Suprapubic skin (tissue), 4 donors: ENCODE measurements around the gene FN3KRP. TPM values are rescaled to one million over a fixed set of nuclear protein-coding genes. Genes with fewer than 3 reads are reported as not detected.
A peak's percentile ranks its signal among the peaks of the same experiment; 100 is the strongest.

Experiments used
- DNase-seq, 2 donors: peaks; one replicate each; pipeline ENCODE4 v3.0.0-alpha.2; 2019; ENCODE audit warnings: low spot score in 2 of 2
- H3K27ac ChIP-seq: fragments of 200-600 bp; sonication (generic); one replicate; pipeline ENCODE4 v1.5.1; 2019
- H3K27me3 ChIP-seq: fragments of 200-600 bp; sonication (generic); one replicate; pipeline ENCODE4 v1.5.1; 2019
- H3K36me3 ChIP-seq: fragments of 200-600 bp; sonication (generic); one replicate; pipeline ENCODE4 v1.5.1; 2019
- H3K4me1 ChIP-seq: fragments of 200-600 bp; sonication (generic); one replicate; pipeline ENCODE4 v1.5.1; 2019
- H3K4me3 ChIP-seq: fragments of 200-600 bp; sonication (generic); one replicate; pipeline ENCODE4 v1.5.1; 2019; ENCODE audit warnings: mild to moderate bottlenecking
- H3K9me3 ChIP-seq: fragments of 200-600 bp; sonication (generic); one replicate; pipeline ENCODE4 v1.5.1; 2019
- EP300 ChIP-seq: sonication (generic); formaldehyde crosslinking; IDR thresholded peaks from one replicate; pipeline ENCODE4 v1.6.1; 2017; ENCODE audit warnings: antibody characterized with exemption
- POLR2A ChIP-seq, 2 donors: fragments of 450-650 bp; IDR thresholded peaks; one replicate each; pipeline ENCODE4 v1.6.1; 2017; ENCODE audit warnings: antibody characterized with exemption in 2 of 2, mild to moderate bottlenecking in 2 of 2, moderate library complexity in 2 of 2
- POLR2AphosphoS5 ChIP-seq, 3 donors: sonication (generic); formaldehyde crosslinking; IDR thresholded peaks; one replicate each; pipeline ENCODE4 v1.6.1; 2017; ENCODE audit warnings: antibody characterized with exemption in 3 of 3
- WGBS: methylation state at CpG from one replicate; pipeline ENCODE4 v1.1.5; 2018; 5-methylcytosine and 5-hydroxymethylcytosine counted together
- total RNA-seq, 4 donors: library from RNA; depleted of rRNA; stranded (reverse); fragments of >200 nt; gene quantifications; one replicate each; pipeline ENCODE4 v1.1.0, GENCODE V29; 2016
- TF ChIP-seq, protein P1 (sequence below), 2 donors: fragments of 200-600 bp in 1 of 2; fragments of 450-650 bp in 1 of 2; sonication (generic) in 1 of 2; IDR thresholded peaks; one replicate each; pipeline ENCODE4 v1.5.1; 2016 to 2019; ENCODE audit warnings: antibody characterized with exemption in 2 of 2, mild to moderate bottlenecking in 1 of 2, moderate library complexity in 1 of 2

FN3KRP gene
- total RNA-seq, 4 donors from 2014 or later: 15.9 to 26.6 (median 21.4) TPM

DNA sequence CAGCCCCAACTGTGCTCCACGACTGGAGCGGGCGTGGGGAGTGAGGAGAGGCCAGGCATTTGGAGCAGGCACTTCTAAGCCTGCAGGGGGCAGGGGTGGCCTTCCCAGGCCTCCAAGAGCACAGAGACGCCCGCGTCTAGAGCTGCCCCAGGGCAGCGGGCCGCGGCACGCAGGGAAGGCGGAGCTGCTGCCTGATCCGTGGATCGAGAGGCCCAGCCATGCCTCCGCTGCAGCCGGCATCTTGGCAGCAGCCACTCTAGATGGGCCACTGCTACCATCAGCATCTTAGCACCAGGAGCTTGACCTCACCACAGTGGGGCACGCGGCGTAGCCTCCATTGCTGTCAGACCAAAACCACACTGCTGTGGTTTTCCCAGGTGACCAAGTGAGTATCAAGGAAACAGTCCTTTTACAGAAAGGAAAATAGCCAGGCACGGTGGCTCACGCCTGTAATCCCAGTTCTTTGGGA is 47.8 kb upstream of the FN3KRP start:
- Histone ChIP-seq H3K27me3 (no peaks in the 10 kb centered on the region), H3K4me1 (peaks cover 8% of the 10 kb centered on the region), H3K9me3 (no peaks in the 10 kb centered on the region), H3K27ac (no peak overlapping the region), H3K36me3 (peaks cover 11% of the 10 kb centered on the region), H3K4me3 (peak overlapping the region; percentile 5)
- TF ChIP-seq, protein P1, sequence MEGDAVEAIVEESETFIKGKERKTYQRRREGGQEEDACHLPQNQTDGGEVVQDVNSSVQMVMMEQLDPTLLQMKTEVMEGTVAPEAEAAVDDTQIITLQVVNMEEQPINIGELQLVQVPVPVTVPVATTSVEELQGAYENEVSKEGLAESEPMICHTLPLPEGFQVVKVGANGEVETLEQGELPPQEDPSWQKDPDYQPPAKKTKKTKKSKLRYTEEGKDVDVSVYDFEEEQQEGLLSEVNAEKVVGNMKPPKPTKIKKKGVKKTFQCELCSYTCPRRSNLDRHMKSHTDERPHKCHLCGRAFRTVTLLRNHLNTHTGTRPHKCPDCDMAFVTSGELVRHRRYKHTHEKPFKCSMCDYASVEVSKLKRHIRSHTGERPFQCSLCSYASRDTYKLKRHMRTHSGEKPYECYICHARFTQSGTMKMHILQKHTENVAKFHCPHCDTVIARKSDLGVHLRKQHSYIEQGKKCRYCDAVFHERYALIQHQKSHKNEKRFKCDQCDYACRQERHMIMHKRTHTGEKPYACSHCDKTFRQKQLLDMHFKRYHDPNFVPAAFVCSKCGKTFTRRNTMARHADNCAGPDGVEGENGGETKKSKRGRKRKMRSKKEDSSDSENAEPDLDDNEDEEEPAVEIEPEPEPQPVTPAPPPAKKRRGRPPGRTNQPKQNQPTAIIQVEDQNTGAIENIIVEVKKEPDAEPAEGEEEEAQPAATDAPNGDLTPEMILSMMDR (IDR thresholded peaks at IDR 0.05): peak in 1 of 2 donors; percentile 60
- TF ChIP-seq POLR2AphosphoS5 (IDR thresholded peaks at IDR 0.05): no peak
- WGBS: 14% methylated on average over 12 of the region's 20 CpGs
- DNase-seq: no peak

DNA sequence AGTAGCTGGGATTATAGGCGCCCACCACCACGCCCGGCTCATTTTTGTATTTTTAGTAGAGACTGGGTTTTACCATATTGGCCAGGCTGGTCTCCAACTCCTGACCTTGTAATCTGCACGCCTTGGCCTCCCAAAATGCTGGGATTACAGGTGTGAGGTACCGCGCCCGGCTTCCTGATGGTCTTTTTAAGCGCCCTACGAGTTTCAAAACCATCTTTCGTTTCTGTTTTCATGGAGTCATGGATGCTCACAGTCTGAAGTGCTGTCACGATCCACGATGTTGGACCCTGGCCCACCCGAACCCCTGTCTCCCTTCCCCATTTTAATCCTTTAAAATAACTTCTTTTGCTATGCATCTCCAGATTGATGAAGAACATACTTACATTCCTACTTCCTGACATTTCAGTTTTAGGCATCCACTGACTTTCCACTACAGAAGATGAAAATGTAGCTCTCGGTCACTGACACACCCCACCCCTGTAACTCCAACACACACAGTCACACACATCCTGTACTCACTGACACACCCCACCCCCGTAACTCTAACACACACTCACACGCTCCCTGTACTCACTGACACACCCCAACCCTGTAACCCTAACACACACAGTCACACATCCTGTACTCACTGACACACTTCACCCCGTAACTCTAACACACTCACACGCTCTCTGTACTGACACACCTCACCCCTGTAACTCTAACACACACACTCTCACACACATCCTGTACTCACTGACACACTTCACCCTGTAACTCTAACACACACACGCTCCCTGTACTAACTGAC is 45.6 kb upstream of the FN3KRP start:
- WGBS: 89% methylated on average over 19 of the region's 19 CpGs

GRCh38 chr17:82674656-82675475 is 41.6 kb upstream of the FN3KRP start:
- Histone ChIP-seq H3K27ac (no peak overlapping the region), H3K27me3 (no peaks in the 10 kb centered on the region), H3K36me3 (no peaks in the 10 kb centered on the region), H3K4me1 (no peaks in the 10 kb centered on the region), H3K4me3 (no peak overlapping the region), H3K9me3 (no peaks in the 10 kb centered on the region)
- TF ChIP-seq, protein P1 (IDR thresholded peaks at IDR 0.05): no peak
- no peak for TF ChIP-seq EP300
- no peak for TF ChIP-seq POLR2AphosphoS5 (IDR thresholded peaks at IDR 0.05)
- TF ChIP-seq POLR2A (IDR thresholded peaks at IDR 0.05): no peak
- DNase-seq: peak in 1 of 2 donors; percentile 45
- 76% methylated on average over 20 of the region's 20 CpGs for WGBS

More for the DNA sequence above, 45.6 kb upstream of the FN3KRP start:
- peaks cover 8% of the 10 kb centered on the region for H3K4me1 ChIP-seq
- peak in 1 of 2 donors; percentile 32 for DNase-seq
- no peaks in the 10 kb centered on the region for H3K27me3 ChIP-seq
- H3K4me3 ChIP-seq: no peak overlapping the region
- peaks cover 3% of the 10 kb centered on the region for H3K36me3 ChIP-seq
- H3K9me3 ChIP-seq: no peaks in the 10 kb centered on the region
- TF ChIP-seq, protein P1 (IDR thresholded peaks at IDR 0.05): no peak
- TF ChIP-seq POLR2A (IDR thresholded peaks at IDR 0.05) (no peak), EP300 (no peak), POLR2AphosphoS5 (IDR thresholded peaks at IDR 0.05) (no peak)
- H3K27ac ChIP-seq: no peak overlapping the region

- no peaks in the 10 kb centered on the region for H3K9me3 ChIP-seq
- no peaks in the 10 kb centered on the region for H3K36me3 ChIP-seq
- H3K4me1 ChIP-seq: no peaks in the 10 kb centered on the region
- H3K27me3 ChIP-seq: no peaks in the 10 kb centered on the region
- H3K27ac ChIP-seq: no peak overlapping the region
- no peak overlapping the region for H3K4me3 ChIP-seq
- TF ChIP-seq EP300: no peak
- TF ChIP-seq, protein P1 (IDR thresholded peaks at IDR 0.05): no peak
- no peak for TF ChIP-seq POLR2A (IDR thresholded peaks at IDR 0.05)
- TF ChIP-seq POLR2AphosphoS5 (IDR thresholded peaks at IDR 0.05): no peak
- 86% methylated on average over 18 of the region's 18 CpGs for WGBS
- DNase-seq: peak in 1 of 2 donors; percentile 39
These were observed 40.8 kb upstream of the FN3KRP start for GRCh38 chr17:82675476-82676245.
